HepG2 (cell line): ENCODE measurements around the gene CD79A. TPM values are rescaled to one million over a fixed set of nuclear protein-coding genes. Genes with fewer than 3 reads are reported as not detected.

Source experiments
- ATAD3A ChIP-seq: sonication (generic); formaldehyde crosslinking; IDR thresholded peaks from 2 replicates; pipeline ENCODE4 v1.4.0; 2020; ENCODE audit warnings: missing genetic modification reagents
- CTCF ChIP-seq: sonication (generic); formaldehyde crosslinking; IDR thresholded peaks from 2 replicates; pipeline ENCODE4 v1.5.0; 2020; ENCODE audit warnings: mild to moderate bottlenecking, missing genetic modification reagents, moderate library complexity
- GABPA ChIP-seq, 2 experiments: IDR thresholded peaks; 2 replicates each; pipeline ENCODE4 v1.6.1; 2011 to 2016; ENCODE audit warnings: low read depth in 2 of 2, low read length in 1 of 2, missing biosample characterization in 1 of 2, missing genetic modification characterization in 1 of 2
- HNF4G ChIP-seq, 2 experiments: sonication (generic) in 1 of 2; formaldehyde crosslinking in 1 of 2; IDR thresholded peaks; 2 replicates each; pipeline versions ENCODE4 v1.4.0 to v1.6.1; 2011 to 2020; ENCODE audit warnings: borderline replicate concordance in 2 of 2, low read depth in 2 of 2, mild to moderate bottlenecking in 2 of 2, low read length in 1 of 2, missing genetic modification reagents in 1 of 2, moderate library complexity in 1 of 2
- KDM6A ChIP-seq: IDR thresholded peaks from 2 replicates; pipeline ENCODE4 v1.6.1; 2016; ENCODE audit warnings: low read depth
- MBNL3 ChIP-seq: fragments of 250-450 bp; sonication (Bioruptor Pico); conservative IDR thresholded peaks from 2 replicates; pipeline ENCODE4 v1.8.0; 2022; ENCODE audit warnings: mild to moderate bottlenecking, inconsistent platforms
- NCOA1 ChIP-seq: sonication (generic); formaldehyde crosslinking; IDR thresholded peaks from 2 replicates; pipeline ENCODE4 v1.9.0; 2021; ENCODE audit warnings: missing genetic modification reagents
- NFE2L2 ChIP-seq: fragments of 150-350 bp; IDR thresholded peaks from 2 replicates; pipeline ENCODE4 v1.6.1; 2014; ENCODE audit warnings: low read length
- NKX3-1 ChIP-seq: sonication (generic); formaldehyde crosslinking; IDR thresholded peaks from 2 replicates; pipeline ENCODE4 v1.5.0; 2020; ENCODE audit warnings: missing genetic modification reagents
- NONO ChIP-seq, 2 experiments: fragments of 450-650 bp in 1 of 2; sonication (generic) in 1 of 2; formaldehyde crosslinking in 1 of 2; IDR thresholded peaks in 1 of 2; conservative IDR thresholded peaks in 1 of 2; 2 replicates each; pipeline versions ENCODE4 v1.6.1 to v1.8.0; 2017 to 2022; ENCODE audit warnings: mild to moderate bottlenecking in 1 of 2, missing genetic modification reagents in 1 of 2, moderate library complexity in 1 of 2
- PCBP1 ChIP-seq: fragments of 200-400 bp; formaldehyde crosslinking; IDR thresholded peaks from 2 replicates; pipeline ENCODE4 v1.6.1; 2017; ENCODE audit warnings: mild to moderate bottlenecking, low read depth, low read length, borderline replicate concordance
- SNAPC5 ChIP-seq: sonication (generic); formaldehyde crosslinking; IDR thresholded peaks from 2 replicates; pipeline ENCODE4 v1.8.1; 2023; ENCODE audit warnings: mild to moderate bottlenecking, missing genetic modification reagents, borderline replicate concordance
- SNRNP70 ChIP-seq: fragments of 200-400 bp; formaldehyde crosslinking; IDR thresholded peaks from 2 replicates; pipeline ENCODE4 v1.6.1; 2017; ENCODE audit warnings: mild to moderate bottlenecking, low read depth, low read length, moderate library complexity
- UBTF ChIP-seq: sonication (generic); formaldehyde crosslinking; IDR thresholded peaks from 2 replicates; pipeline ENCODE4 v1.4.0; 2020; ENCODE audit warnings: mild to moderate bottlenecking, missing genetic modification reagents
- YEATS4 ChIP-seq: sonication (generic); formaldehyde crosslinking; IDR thresholded peaks from 2 replicates; pipeline ENCODE4 v1.4.0; 2020; ENCODE audit warnings: missing genetic modification reagents, borderline replicate concordance
- ZBTB7A ChIP-seq: sonication (generic); formaldehyde crosslinking; IDR thresholded peaks from 2 replicates; pipeline ENCODE4 v1.8.0; 2022; ENCODE audit warnings: mild to moderate bottlenecking, missing genetic modification reagents
- ZNF367 ChIP-seq: sonication (generic); formaldehyde crosslinking; IDR thresholded peaks from 2 replicates; pipeline ENCODE4 v1.4.0; 2020; ENCODE audit warnings: missing genetic modification reagents, borderline replicate concordance
- ZNF460 ChIP-seq: sonication (generic); formaldehyde crosslinking; IDR thresholded peaks from 2 replicates; pipeline ENCODE4 v1.5.1; 2020; ENCODE audit warnings: missing genetic modification reagents, mild to moderate bottlenecking, borderline replicate concordance
- ZNF556 ChIP-seq: sonication (generic); formaldehyde crosslinking; IDR thresholded peaks from 2 replicates; pipeline ENCODE4 v1.4.0; 2020; ENCODE audit warnings: mild to moderate bottlenecking, missing genetic modification reagents, borderline replicate concordance
- ZNF607 ChIP-seq: sonication (generic); formaldehyde crosslinking; IDR thresholded peaks from 2 replicates; pipeline ENCODE4 v1.5.1; 2020; ENCODE audit warnings: missing genetic modification reagents, mild to moderate bottlenecking, borderline replicate concordance
- ZNF792 ChIP-seq: IDR thresholded peaks from 2 replicates; pipeline ENCODE4 v1.6.1; 2016
- polyA plus RNA-seq, 8 experiments: library from polyadenylated mRNA; depleted of rRNA in 3 of 8; stranded (reverse) in 7 of 8; unstranded in 1 of 8; fragments of >200 nt; fragmentation: Illumina TruSeq in 4 of 8; extraction: Trizol in 4 of 8; gene quantifications; 2 replicates each; pipeline versions ENCODE4 v1.2.1 to v1.2.3, GENCODE V29; 2011 to 2016; ENCODE audit warnings: low read depth in 4 of 8, missing spikeins in 1 of 8, mixed read lengths in 1 of 8; ENCODE audit not compliant: insufficient read depth in 1 of 8
- total RNA-seq, 5 experiments: library from RNA; depleted of rRNA; stranded (reverse); fragments of >200 nt; fragmentation: Illumina TruSeq; extraction: Trizol; gene quantifications; 2 replicates each; pipeline ENCODE4 v1.2.3, GENCODE V29; 2016; ENCODE audit warnings: low read depth in 1 of 5
- TF ChIP-seq, protein P1 (sequence below): sonication (generic); formaldehyde crosslinking; IDR thresholded peaks from 2 replicates; pipeline ENCODE4 v1.4.0; 2020; ENCODE audit warnings: missing genetic modification reagents
- TF ChIP-seq, protein P2 (sequence below): IDR thresholded peaks from 2 replicates; pipeline ENCODE4 v1.6.1; 2016; ENCODE audit warnings: missing compliant biosample characterization, missing genetic modification reagents, borderline replicate concordance

Gene CD79A
- total and polyA plus RNA-seq, 2 of the 13 experiments (the other 11 are each of a cell fraction or from before 2014, with no cell fraction given), result 0.24 to 0.33 TPM

- peak; percentile 75 for TF ChIP-seq CTCF (CRISPR knock-in tag)
- TF ChIP-seq, protein P1, sequence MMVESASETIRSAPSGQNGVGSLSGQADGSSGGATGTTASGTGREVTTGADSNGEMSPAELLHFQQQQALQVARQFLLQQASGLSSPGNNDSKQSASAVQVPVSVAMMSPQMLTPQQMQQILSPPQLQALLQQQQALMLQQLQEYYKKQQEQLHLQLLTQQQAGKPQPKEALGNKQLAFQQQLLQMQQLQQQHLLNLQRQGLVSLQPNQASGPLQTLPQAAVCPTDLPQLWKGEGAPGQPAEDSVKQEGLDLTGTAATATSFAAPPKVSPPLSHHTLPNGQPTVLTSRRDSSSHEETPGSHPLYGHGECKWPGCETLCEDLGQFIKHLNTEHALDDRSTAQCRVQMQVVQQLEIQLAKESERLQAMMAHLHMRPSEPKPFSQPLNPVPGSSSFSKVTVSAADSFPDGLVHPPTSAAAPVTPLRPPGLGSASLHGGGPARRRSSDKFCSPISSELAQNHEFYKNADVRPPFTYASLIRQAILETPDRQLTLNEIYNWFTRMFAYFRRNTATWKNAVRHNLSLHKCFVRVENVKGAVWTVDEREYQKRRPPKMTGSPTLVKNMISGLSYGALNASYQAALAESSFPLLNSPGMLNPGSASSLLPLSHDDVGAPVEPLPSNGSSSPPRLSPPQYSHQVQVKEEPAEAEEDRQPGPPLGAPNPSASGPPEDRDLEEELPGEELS (CRISPR knock-in tag), result no peak
- no peak for TF ChIP-seq MBNL3 (CRISPR knock-in tag)
- TF ChIP-seq NCOA1, result no peak
- TF ChIP-seq ZBTB7A, result 0 out of 2 replicates have a peak, but pooled peaks have one; percentile 61
- TF ChIP-seq NFE2L2, result no peak
- no peak for TF ChIP-seq ATAD3A
- no peak for TF ChIP-seq ZNF460 (CRISPR knock-in tag)
- no peak for TF ChIP-seq SNRNP70
- peak; percentile 21; the same call in 1 of the 2 replicates for TF ChIP-seq GABPA (IDR thresholded peaks at IDR 0.05; ENCODE audit: low read depth, low read length)
- TF ChIP-seq GABPA (CRISPR knock-in tag; IDR thresholded peaks at IDR 0.05; ENCODE audit: low read depth), result peak; percentile 77
- TF ChIP-seq HNF4G (IDR thresholded peaks at IDR 0.05; ENCODE audit: borderline replicate concordance, low read depth, low read length), result peak; percentile 26; the same call in 1 of the 2 replicates
- no peak for TF ChIP-seq HNF4G (CRISPR knock-in tag; IDR thresholded peaks at IDR 0.05; ENCODE audit: borderline replicate concordance, low read depth)
- no peak for TF ChIP-seq YEATS4 (CRISPR knock-in tag)
- TF ChIP-seq ZNF792 (CRISPR knock-in tag), result no peak
- TF ChIP-seq PCBP1, result no peak
- TF ChIP-seq KDM6A (CRISPR knock-in tag), result no peak
- TF ChIP-seq, protein P2, sequence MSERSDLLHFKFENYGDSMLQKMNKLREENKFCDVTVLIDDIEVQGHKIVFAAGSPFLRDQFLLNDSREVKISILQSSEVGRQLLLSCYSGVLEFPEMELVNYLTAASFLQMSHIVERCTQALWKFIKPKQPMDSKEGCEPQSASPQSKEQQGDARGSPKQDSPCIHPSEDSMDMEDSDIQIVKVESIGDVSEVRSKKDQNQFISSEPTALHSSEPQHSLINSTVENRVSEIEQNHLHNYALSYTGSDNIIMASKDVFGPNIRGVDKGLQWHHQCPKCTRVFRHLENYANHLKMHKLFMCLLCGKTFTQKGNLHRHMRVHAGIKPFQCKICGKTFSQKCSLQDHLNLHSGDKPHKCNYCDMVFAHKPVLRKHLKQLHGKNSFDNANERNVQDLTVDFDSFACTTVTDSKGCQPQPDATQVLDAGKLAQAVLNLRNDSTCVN, result no peak
- no peak for TF ChIP-seq UBTF (CRISPR knock-in tag)
- TF ChIP-seq ZNF607 (CRISPR knock-in tag), result no peak
- no peak for TF ChIP-seq ZNF367 (CRISPR knock-in tag)
- no peak for TF ChIP-seq ZNF556 (CRISPR knock-in tag)
- TF ChIP-seq SNAPC5 (CRISPR knock-in tag), result no peak
- TF ChIP-seq NKX3-1 (CRISPR knock-in tag), result no peak
- no peak for TF ChIP-seq NONO (IDR thresholded peaks at IDR 0.05)
- TF ChIP-seq NONO (CRISPR knock-in tag; conservative IDR thresholded peaks at IDR 0.05), result peak; percentile 62; the same call in 1 of the 2 replicates
Observed at GRCh38 chr19:41893899-41894298, 16.8 kb downstream of the CD79A start (continued).
